GM18511 (cell line): ENCODE results near the gene DLGAP4.

Experiments used
- ATAC-seq: cut with Tn5 transposase; IDR thresholded peaks from one replicate; pipeline ENCODE4 v1.9.1; 2021; ENCODE audit warnings: mild to moderate bottlenecking, moderate library complexity; ENCODE audit not compliant: unreplicated experiment

The DLGAP4 gene

GRCh38 chr20:36274181-36274841, 31.8 kb upstream of the DLGAP4 start:
- ATAC-seq: no peak

- no peak for ATAC-seq
Observed at GRCh38 chr20:36275011-36275410, 31.1 kb upstream of the DLGAP4 start.

- no peak for ATAC-seq
Observed at GRCh38 chr20:36275441-36276189, 30.5 kb upstream of the DLGAP4 start.

- ATAC-seq: no peak
Observed at GRCh38 chr20:36277546-36277945, 28.6 kb upstream of the DLGAP4 start.

GRCh38 chr20:36279362-36279761, 26.8 kb upstream of the DLGAP4 start:
- ATAC-seq: no peak

GRCh38 chr20:36279776-36280175, 26.4 kb upstream of the DLGAP4 start:
- ATAC-seq: no peak

GRCh38 chr20:36281785-36282380, 24.3 kb upstream of the DLGAP4 start:
- no peak for ATAC-seq

- ATAC-seq: no peak
Observed at GRCh38 chr20:36284751-36285150, 21.4 kb upstream of the DLGAP4 start.

GRCh38 chr20:36285746-36286447, 20.2 kb upstream of the DLGAP4 start:
- no peak for ATAC-seq

GRCh38 chr20:36297656-36298055, 8.5 kb upstream of the DLGAP4 start:
- ATAC-seq: no peak

- ATAC-seq: no peak
Observed at GRCh38 chr20:36298061-36298460, 8.1 kb upstream of the DLGAP4 start.

GRCh38 chr20:36298795-36299339, 7.3 kb upstream of the DLGAP4 start:
- ATAC-seq: no peak

- ATAC-seq: no peak
Observed at GRCh38 chr20:36299459-36299858, 6.7 kb upstream of the DLGAP4 start.

GRCh38 chr20:36301359-36302119, 4.6 kb upstream of the DLGAP4 start:
- ATAC-seq: no peak

GRCh38 chr20:36303020-36303595, 3.0 kb upstream of the DLGAP4 start:
- ATAC-seq: no peak

- no peak for ATAC-seq
Observed at GRCh38 chr20:36303831-36304230, 2.3 kb upstream of the DLGAP4 start.

GRCh38 chr20:36304786-36305495, 1.2 kb upstream of the DLGAP4 start:
- ATAC-seq: no peak

GRCh38 chr20:36306553-36307411, 643 bp downstream of the DLGAP4 start:
- ATAC-seq: no peak
